ENCODE results near the gene CXCR6. TPM values are rescaled to one million over a fixed set of nuclear protein-coding genes. Genes with fewer than 3 reads are reported as not detected.
A peak's percentile ranks its signal among the peaks of the same experiment; 100 is the strongest.

CXCR6 gene
- total and polyA plus RNA-seq, 2 of the 13 experiments (the other 11 are each of a cell fraction or from before 2014, with no cell fraction given) = not detected

DNA sequence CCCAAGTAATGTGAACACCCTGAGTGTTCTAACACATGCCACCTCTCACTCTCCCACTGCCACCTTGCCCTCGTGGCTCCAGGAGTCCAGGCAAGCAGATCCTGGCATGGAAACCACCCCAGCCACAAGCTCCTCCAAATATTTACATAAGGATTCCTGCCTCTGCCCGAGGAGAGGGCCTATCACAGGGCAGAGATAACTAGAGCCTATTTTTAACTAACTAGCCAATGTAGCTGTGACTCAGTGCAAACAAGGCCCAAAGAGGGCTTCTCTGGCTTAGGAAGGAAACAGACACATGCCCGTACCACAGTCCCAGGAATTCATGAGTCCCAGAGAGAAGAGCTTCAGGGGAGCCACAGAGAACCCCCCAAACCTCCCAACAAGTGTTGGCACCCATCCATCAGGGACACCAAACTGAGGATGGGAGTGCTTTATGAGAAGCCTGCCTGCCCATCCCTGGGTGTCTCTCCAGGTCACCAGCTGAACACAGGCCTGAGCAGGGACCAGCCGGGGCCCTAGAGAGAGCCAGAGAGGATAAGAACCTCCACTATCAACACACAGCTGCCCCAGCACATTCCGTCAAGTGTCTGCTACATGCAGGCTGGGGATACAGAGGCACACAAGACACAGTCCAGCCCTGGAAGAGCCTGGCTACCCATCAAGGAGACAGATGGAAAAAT, 43.2 kb downstream of the CXCR6 start (continued):
- TF ChIP-seq GABPB1 (CRISPR knock-in tag; IDR thresholded peaks at IDR 0.05) (peak; percentile 24; the same call in 1 of the 2 replicates), ZNF75D (CRISPR knock-in tag; IDR thresholded peaks at IDR 0.05; ENCODE audit: borderline replicate concordance) (no peak), ARHGAP35 (CRISPR knock-in tag; IDR thresholded peaks at IDR 0.05; ENCODE audit: borderline replicate concordance) (no peak), ZNF577 (CRISPR knock-in tag; IDR thresholded peaks at IDR 0.05; ENCODE audit: borderline replicate concordance, low read depth) (no peak), ZNF589 (CRISPR knock-in tag; conservative IDR thresholded peaks at IDR 0.05) (no peak), ZNF7 (CRISPR knock-in tag; IDR thresholded peaks at IDR 0.05) (no peak), NKX3-1 (CRISPR knock-in tag; IDR thresholded peaks at IDR 0.05) (no peak), TCF12 (IDR thresholded peaks at IDR 0.05) (no peak), TCF12 (CRISPR knock-in tag; IDR thresholded peaks at IDR 0.05) (no peak), MTA1 (CRISPR knock-in tag; IDR thresholded peaks at IDR 0.05; ENCODE audit: borderline replicate concordance) (no peak), ZNF230 (CRISPR knock-in tag; IDR thresholded peaks at IDR 0.05) (no peak), ZNF451 (CRISPR knock-in tag; IDR thresholded peaks at IDR 0.05) (no peak), AGO1 (IDR thresholded peaks at IDR 0.05; ENCODE audit: low read depth, low read length, poor library complexity, severe bottlenecking) (no peak), ZNF773 (CRISPR knock-in tag; IDR thresholded peaks at IDR 0.05; ENCODE audit: borderline replicate concordance) (no peak), ZNF460 (CRISPR knock-in tag; IDR thresholded peaks at IDR 0.05; ENCODE audit: borderline replicate concordance) (no peak), MED13 (CRISPR knock-in tag; IDR thresholded peaks at IDR 0.05) (no peak)
- TF ChIP-seq, protein P1, sequence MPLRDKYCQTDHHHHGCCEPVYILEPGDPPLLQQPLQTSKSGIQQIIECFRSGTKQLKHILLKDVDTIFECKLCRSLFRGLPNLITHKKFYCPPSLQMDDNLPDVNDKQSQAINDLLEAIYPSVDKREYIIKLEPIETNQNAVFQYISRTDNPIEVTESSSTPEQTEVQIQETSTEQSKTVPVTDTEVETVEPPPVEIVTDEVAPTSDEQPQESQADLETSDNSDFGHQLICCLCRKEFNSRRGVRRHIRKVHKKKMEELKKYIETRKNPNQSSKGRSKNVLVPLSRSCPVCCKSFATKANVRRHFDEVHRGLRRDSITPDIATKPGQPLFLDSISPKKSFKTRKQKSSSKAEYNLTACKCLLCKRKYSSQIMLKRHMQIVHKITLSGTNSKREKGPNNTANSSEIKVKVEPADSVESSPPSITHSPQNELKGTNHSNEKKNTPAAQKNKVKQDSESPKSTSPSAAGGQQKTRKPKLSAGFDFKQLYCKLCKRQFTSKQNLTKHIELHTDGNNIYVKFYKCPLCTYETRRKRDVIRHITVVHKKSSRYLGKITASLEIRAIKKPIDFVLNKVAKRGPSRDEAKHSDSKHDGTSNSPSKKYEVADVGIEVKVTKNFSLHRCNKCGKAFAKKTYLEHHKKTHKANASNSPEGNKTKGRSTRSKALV (CRISPR knock-in tag; IDR thresholded peaks at IDR 0.05) = no peak
- TF ChIP-seq, protein P2, sequence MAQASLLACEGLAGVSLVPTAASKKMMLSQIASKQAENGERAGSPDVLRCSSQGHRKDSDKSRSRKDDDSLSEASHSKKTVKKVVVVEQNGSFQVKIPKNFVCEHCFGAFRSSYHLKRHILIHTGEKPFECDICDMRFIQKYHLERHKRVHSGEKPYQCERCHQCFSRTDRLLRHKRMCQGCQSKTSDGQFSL (CRISPR knock-in tag; IDR thresholded peaks at IDR 0.05) = no peak
- TF ChIP-seq, protein P3, sequence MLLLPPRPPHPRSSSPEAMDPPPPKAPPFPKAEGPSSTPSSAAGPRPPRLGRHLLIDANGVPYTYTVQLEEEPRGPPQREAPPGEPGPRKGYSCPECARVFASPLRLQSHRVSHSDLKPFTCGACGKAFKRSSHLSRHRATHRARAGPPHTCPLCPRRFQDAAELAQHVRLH (CRISPR knock-in tag; IDR thresholded peaks at IDR 0.05; ENCODE audit: borderline replicate concordance, low read depth) = no peak
- TF ChIP-seq, protein P4, sequence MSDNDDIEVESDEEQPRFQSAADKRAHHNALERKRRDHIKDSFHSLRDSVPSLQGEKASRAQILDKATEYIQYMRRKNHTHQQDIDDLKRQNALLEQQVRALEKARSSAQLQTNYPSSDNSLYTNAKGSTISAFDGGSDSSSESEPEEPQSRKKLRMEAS (IDR thresholded peaks at IDR 0.05) = peak; percentile 62
- TF ChIP-seq, protein P5, sequence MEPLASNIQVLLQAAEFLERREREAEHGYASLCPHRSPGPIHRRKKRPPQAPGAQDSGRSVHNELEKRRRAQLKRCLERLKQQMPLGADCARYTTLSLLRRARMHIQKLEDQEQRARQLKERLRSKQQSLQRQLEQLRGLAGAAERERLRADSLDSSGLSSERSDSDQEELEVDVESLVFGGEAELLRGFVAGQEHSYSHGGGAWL (CRISPR knock-in tag; IDR thresholded peaks at IDR 0.05) = no peak
- TF ChIP-seq, protein P6, sequence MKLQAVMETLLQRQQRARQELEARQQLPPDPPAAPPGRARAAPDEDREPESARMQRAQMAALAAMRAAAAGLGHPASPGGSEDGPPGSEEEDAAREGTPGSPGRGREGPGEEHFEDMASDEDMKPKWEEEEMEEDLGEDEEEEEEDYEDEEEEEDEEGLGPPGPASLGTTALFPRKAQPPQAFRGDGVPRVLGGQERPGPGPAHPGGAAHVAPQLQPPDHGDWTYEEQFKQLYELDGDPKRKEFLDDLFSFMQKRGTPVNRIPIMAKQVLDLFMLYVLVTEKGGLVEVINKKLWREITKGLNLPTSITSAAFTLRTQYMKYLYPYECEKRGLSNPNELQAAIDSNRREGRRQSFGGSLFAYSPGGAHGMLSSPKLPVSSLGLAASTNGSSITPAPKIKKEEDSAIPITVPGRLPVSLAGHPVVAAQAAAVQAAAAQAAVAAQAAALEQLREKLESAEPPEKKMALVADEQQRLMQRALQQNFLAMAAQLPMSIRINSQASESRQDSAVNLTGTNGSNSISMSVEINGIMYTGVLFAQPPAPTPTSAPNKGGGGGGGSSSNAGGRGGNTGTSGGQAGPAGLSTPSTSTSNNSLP (IDR thresholded peaks at IDR 0.05; ENCODE audit: low read depth, low read length) = no peak
- TF ChIP-seq, protein P7, sequence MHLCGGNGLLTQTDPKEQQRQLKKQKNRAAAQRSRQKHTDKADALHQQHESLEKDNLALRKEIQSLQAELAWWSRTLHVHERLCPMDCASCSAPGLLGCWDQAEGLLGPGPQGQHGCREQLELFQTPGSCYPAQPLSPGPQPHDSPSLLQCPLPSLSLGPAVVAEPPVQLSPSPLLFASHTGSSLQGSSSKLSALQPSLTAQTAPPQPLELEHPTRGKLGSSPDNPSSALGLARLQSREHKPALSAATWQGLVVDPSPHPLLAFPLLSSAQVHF (CRISPR knock-in tag; IDR thresholded peaks at IDR 0.05) = no peak
- TF ChIP-seq, protein P8, sequence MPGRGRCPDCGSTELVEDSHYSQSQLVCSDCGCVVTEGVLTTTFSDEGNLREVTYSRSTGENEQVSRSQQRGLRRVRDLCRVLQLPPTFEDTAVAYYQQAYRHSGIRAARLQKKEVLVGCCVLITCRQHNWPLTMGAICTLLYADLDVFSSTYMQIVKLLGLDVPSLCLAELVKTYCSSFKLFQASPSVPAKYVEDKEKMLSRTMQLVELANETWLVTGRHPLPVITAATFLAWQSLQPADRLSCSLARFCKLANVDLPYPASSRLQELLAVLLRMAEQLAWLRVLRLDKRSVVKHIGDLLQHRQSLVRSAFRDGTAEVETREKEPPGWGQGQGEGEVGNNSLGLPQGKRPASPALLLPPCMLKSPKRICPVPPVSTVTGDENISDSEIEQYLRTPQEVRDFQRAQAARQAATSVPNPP (CRISPR knock-in tag; IDR thresholded peaks at IDR 0.05) = no peak
